Activated naive CD8-positive, alpha-beta T cell treated with anti-CD3 and anti-CD28 coated beads, Interleukin-2, amount 50 U/mL, for 24 hours (primary cell): ENCODE measurements around the gene ASTN2.
"Not testable (repeated sequence)": the region's sequence is repeated elsewhere in the genome, so short reads cannot be mapped to it uniquely, and the experiment has no call there.

Experiments
- ATAC-seq: fragments of 150-1000 bp; cut with Tn5 transposase; one replicate; pipeline ENCODE4 v1.10.0; 2021
- DNase-seq: peaks from one replicate; pipeline ENCODE4 v3.0.0; 2021
- H3K27ac Mint-ChIP-seq: one replicate; pipeline ENCODE4 v1.8.0; 2021; ENCODE audit warnings: mild to moderate bottlenecking, mixed read lengths
- H3K27me3 Mint-ChIP-seq: one replicate; pipeline ENCODE4 v1.8.0; 2021; ENCODE audit warnings: mixed read lengths
- H3K36me3 Mint-ChIP-seq: one replicate; pipeline ENCODE4 v1.8.0; 2021; ENCODE audit warnings: low read depth, mixed read lengths
- H3K4me1 Mint-ChIP-seq: one replicate; pipeline ENCODE4 v1.8.0; 2021; ENCODE audit warnings: mixed read lengths
- H3K4me3 Mint-ChIP-seq: one replicate; pipeline ENCODE4 v1.8.0; 2021; ENCODE audit warnings: mild to moderate bottlenecking, moderate library complexity, mixed read lengths
- H3K9me3 Mint-ChIP-seq: one replicate; pipeline ENCODE4 v1.8.0; 2021; ENCODE audit warnings: mixed read lengths

Gene ASTN2

GRCh38 chr9:116693233-116693731 is 721.6 kb downstream of the ASTN2 start:
- Mint-ChIP-seq H3K9me3 (peaks cover 3% of the 10 kb centered on the region), H3K4me1 (peaks cover 46% of the 10 kb centered on the region), H3K27ac (no peak overlapping the region), H3K4me3 (no peak overlapping the region), H3K27me3 (no peaks in the 10 kb centered on the region), H3K36me3 (peaks cover 42% of the 10 kb centered on the region)
- no peak for ATAC-seq
- no peak for DNase-seq

- H3K4me3 Mint-ChIP-seq: no peak overlapping the region
- H3K9me3 Mint-ChIP-seq: no peaks in the 10 kb centered on the region
- ATAC-seq: no peak
- H3K27me3 Mint-ChIP-seq: no peaks in the 10 kb centered on the region
- H3K27ac Mint-ChIP-seq: no peak overlapping the region
- no peak for DNase-seq
- H3K4me1 Mint-ChIP-seq: peaks cover 53% of the 10 kb centered on the region
- H3K36me3 Mint-ChIP-seq: peaks cover 36% of the 10 kb centered on the region
Observed at GRCh38 chr9:116692616-116693015, 722.2 kb downstream of the ASTN2 start.

GRCh38 chr9:116691607-116692006 is 723.2 kb downstream of the ASTN2 start:
- ATAC-seq (no peak), DNase-seq (no peak)
- Mint-ChIP-seq H3K27ac (no peak overlapping the region), H3K27me3 (no peaks in the 10 kb centered on the region), H3K4me1 (peaks cover 60% of the 10 kb centered on the region), H3K4me3 (no peak overlapping the region), H3K36me3 (peaks cover 27% of the 10 kb centered on the region), H3K9me3 (no peaks in the 10 kb centered on the region)

- Mint-ChIP-seq H3K4me1 (peaks cover 68% of the 10 kb centered on the region), H3K36me3 (peaks cover 25% of the 10 kb centered on the region)
- not testable (repeated sequence) for H3K27me3 Mint-ChIP-seq, H3K9me3 Mint-ChIP-seq, H3K27ac Mint-ChIP-seq, H3K4me3 Mint-ChIP-seq, ATAC-seq, DNase-seq
Observed at GRCh38 chr9:116690805-116691204, 724.1 kb downstream of the ASTN2 start.

GRCh38 chr9:116689486-116690032 is 725.3 kb downstream of the ASTN2 start:
- Mint-ChIP-seq H3K4me1 (peaks cover 69% of the 10 kb centered on the region), H3K9me3 (no peaks in the 10 kb centered on the region), H3K27ac (no peak overlapping the region), H3K36me3 (peaks cover 17% of the 10 kb centered on the region), H3K4me3 (no peak overlapping the region), H3K27me3 (no peaks in the 10 kb centered on the region)
- ATAC-seq: no peak
- DNase-seq: no peak

- Mint-ChIP-seq H3K4me1 (peaks cover 68% of the 10 kb centered on the region), H3K4me3 (peak overlapping the region; percentile 88), H3K27me3 (no peaks in the 10 kb centered on the region), H3K9me3 (peaks cover 1% of the 10 kb centered on the region), H3K36me3 (peaks cover 16% of the 10 kb centered on the region), H3K27ac (no peak overlapping the region)
- ATAC-seq (no peak), DNase-seq (no peak)
Observed at GRCh38 chr9:116688806-116689485, 725.9 kb downstream of the ASTN2 start.

GRCh38 chr9:116687754-116688135 is 727.1 kb downstream of the ASTN2 start:
- ATAC-seq: peak; percentile 16
- Mint-ChIP-seq H3K27ac (peak overlapping the region; percentile 83), H3K4me3 (peak overlapping the region; percentile 88), H3K4me1 (peaks cover 62% of the 10 kb centered on the region), H3K36me3 (peaks cover 13% of the 10 kb centered on the region), H3K9me3 (peaks cover 6% of the 10 kb centered on the region), H3K27me3 (no peaks in the 10 kb centered on the region)
- DNase-seq: no peak

- Mint-ChIP-seq H3K4me3 (peak within 1 kb of the TSS; percentile 88), H3K27me3 (no peaks in the 10 kb centered on the region), H3K4me1 (peaks cover 57% of the 10 kb centered on the region), H3K36me3 (peaks cover 10% of the 10 kb centered on the region), H3K27ac (peak within 1 kb of the TSS; percentile 86), H3K9me3 (peaks cover 6% of the 10 kb centered on the region)
- DNase-seq: peak; percentile 95
- peak; percentile 98 for ATAC-seq
Observed at GRCh38 chr9:116687074-116687753, 727.6 kb downstream of the ASTN2 start, which contains the start of gene TRIM32. TRIM32 (plus strand) TSS chr9:116687305; CDS start chr9:116697743, 10,438 bp downstream.

- Mint-ChIP-seq H3K27ac (peak overlapping the region; percentile 86), H3K4me1 (peaks cover 53% of the 10 kb centered on the region)
- ATAC-seq: peak; percentile 11
Observed at GRCh38 chr9:116686693-116687073, 728.2 kb downstream of the ASTN2 start.

GRCh38 chr9:116686135-116686534 is 728.7 kb downstream of the ASTN2 start:
- Mint-ChIP-seq H3K4me3 (peak overlapping the region; percentile 88), H3K36me3 (peaks cover 10% of the 10 kb centered on the region), H3K27me3 (no peaks in the 10 kb centered on the region), H3K9me3 (peaks cover 6% of the 10 kb centered on the region), H3K4me1 (peaks cover 47% of the 10 kb centered on the region), H3K27ac (peak overlapping the region; percentile 86)
- no peak for DNase-seq
- ATAC-seq: no peak

More at GRCh38 chr9:116686693-116687073, 728.2 kb downstream of the ASTN2 start:
- no peak for DNase-seq
- peak overlapping the region; percentile 88 for H3K4me3 Mint-ChIP-seq
- no peaks in the 10 kb centered on the region for H3K27me3 Mint-ChIP-seq
- peaks cover 6% of the 10 kb centered on the region for H3K9me3 Mint-ChIP-seq
- peaks cover 10% of the 10 kb centered on the region for H3K36me3 Mint-ChIP-seq

- Mint-ChIP-seq H3K36me3 (peaks cover 6% of the 10 kb centered on the region), H3K27ac (no peak overlapping the region), H3K9me3 (peaks cover 6% of the 10 kb centered on the region), H3K4me1 (peaks cover 39% of the 10 kb centered on the region), H3K27me3 (no peaks in the 10 kb centered on the region), H3K4me3 (no peak overlapping the region)
- ATAC-seq: no peak
- DNase-seq: no peak
Observed at GRCh38 chr9:116685166-116685565, 729.7 kb downstream of the ASTN2 start.

GRCh38 chr9:116683535-116683934 is 731.3 kb downstream of the ASTN2 start:
- H3K36me3 Mint-ChIP-seq: peaks cover 6% of the 10 kb centered on the region
- H3K27ac Mint-ChIP-seq: no peak overlapping the region
- no peak overlapping the region for H3K4me3 Mint-ChIP-seq
- ATAC-seq (no peak), DNase-seq (no peak)
- H3K27me3 Mint-ChIP-seq: no peaks in the 10 kb centered on the region
- peaks cover 28% of the 10 kb centered on the region for H3K4me1 Mint-ChIP-seq
- peaks cover 6% of the 10 kb centered on the region for H3K9me3 Mint-ChIP-seq

GRCh38 chr9:116674210-116674980 is 740.5 kb downstream of the ASTN2 start:
- ATAC-seq: no peak
- no peaks in the 10 kb centered on the region for H3K27me3 Mint-ChIP-seq
- no peak overlapping the region for H3K27ac Mint-ChIP-seq
- H3K36me3 Mint-ChIP-seq: peaks cover 8% of the 10 kb centered on the region
- no peaks in the 10 kb centered on the region for H3K4me1 Mint-ChIP-seq
- DNase-seq: no peak
- peaks cover 17% of the 10 kb centered on the region for H3K9me3 Mint-ChIP-seq
- no peak overlapping the region for H3K4me3 Mint-ChIP-seq

- Mint-ChIP-seq H3K27me3 (no peaks in the 10 kb centered on the region), H3K27ac (no peak overlapping the region), H3K9me3 (peaks cover 17% of the 10 kb centered on the region), H3K4me1 (no peaks in the 10 kb centered on the region), H3K4me3 (no peak overlapping the region), H3K36me3 (peaks cover 8% of the 10 kb centered on the region)
- ATAC-seq (no peak), DNase-seq (no peak)
Observed at GRCh38 chr9:116673375-116673774, 741.5 kb downstream of the ASTN2 start.
